Non-pigmented ciliary epithelial cell (primary cell): Measurements from ENCODE around the gene EIF2D.
A peak's percentile ranks its signal among the peaks of the same experiment; 100 is the strongest.
"Not testable (repeated sequence)": the region's sequence is repeated elsewhere in the genome, so short reads cannot be mapped to it uniquely, and the experiment has no call there.

ENCODE experiments used
- DNase-seq: peaks from one replicate; pipeline ENCODE4 v3.0.0-alpha.2; 2010; ENCODE audit warnings: low read depth

The EIF2D gene

GRCh38 chr1:206586501-206587445 is 25.5 kb downstream of the EIF2D start:
- no peak for DNase-seq

- DNase-seq: no peak
Measured at GRCh38 chr1:206584683-206585082, 27.6 kb downstream of the EIF2D start.

DNA sequence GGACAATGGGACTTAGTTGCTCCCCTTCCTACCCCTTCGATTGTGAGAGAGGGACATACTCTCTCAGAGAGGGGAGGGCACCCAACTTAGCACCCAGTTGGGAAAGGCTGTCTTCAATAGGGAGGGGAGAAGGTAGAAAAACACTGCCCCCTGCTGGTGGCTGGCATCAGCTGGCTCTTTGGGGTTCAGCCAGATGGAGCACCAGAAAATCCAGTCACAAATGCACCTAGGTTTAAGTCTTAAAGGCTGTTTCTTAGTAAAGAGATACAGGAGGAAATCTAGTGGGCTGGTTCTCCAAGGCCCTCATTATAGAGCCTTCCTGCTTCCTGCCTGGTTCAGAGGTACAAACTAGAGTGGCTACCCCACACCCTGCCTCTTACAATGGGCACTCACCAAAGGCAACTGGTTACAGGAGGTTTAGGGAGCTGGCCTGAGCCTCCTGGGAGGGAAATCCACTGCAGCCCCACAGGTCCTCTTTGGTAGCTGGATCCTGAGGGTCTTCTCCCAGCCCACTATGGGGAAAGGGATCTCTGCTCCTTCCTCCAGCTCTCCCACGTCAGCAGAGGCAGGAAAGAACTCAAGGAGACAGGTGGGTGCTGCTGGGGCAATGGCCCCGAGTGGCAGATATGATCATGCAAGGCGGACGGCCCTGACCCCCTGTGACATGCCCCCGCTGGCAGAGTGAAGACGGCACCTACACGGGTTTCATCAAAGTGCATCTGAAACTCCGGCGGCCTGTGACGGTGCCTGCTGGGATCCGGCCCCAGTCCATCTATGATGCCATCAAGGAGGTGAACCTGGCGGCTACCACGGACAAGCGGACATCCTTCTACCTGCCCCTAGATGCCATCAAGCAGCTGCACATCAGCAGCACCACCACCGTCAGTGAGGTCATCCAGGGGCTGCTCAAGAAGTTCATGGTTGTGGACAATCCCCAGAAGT is 28.3 kb downstream of the EIF2D start:
- DNase-seq: no peak

- DNase-seq: no peak
Measured at GRCh38 chr1:206582971-206583706, 29.1 kb downstream of the EIF2D start.

- DNase-seq: no peak
Measured at GRCh38 chr1:206582537-206582936, 29.7 kb downstream of the EIF2D start.

DNA sequence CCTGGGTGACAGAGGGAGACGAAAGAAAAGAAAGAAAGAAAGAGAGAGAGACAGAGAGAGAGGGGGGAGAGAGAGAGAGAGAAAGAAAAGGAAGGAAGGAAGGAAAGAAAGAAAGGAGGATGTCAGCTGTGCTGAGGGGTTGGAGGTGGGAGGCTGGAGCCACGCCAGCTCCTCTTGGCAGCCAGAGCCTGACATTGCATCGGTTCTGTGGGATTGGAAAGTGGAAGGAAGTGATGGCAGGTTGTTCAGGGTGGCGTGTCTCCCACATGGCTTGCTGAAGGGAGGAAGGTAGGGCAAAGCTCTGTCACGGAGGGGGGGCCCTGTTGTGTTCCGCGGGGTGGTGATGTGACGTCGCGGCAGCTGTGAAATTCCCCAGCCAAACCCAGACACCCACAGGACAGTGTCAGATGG is 30.7 kb downstream of the EIF2D start:
- no peak for DNase-seq

- not testable (repeated sequence) for DNase-seq
Measured at GRCh38 chr1:206581114-206581497, 31.2 kb downstream of the EIF2D start.

DNA sequence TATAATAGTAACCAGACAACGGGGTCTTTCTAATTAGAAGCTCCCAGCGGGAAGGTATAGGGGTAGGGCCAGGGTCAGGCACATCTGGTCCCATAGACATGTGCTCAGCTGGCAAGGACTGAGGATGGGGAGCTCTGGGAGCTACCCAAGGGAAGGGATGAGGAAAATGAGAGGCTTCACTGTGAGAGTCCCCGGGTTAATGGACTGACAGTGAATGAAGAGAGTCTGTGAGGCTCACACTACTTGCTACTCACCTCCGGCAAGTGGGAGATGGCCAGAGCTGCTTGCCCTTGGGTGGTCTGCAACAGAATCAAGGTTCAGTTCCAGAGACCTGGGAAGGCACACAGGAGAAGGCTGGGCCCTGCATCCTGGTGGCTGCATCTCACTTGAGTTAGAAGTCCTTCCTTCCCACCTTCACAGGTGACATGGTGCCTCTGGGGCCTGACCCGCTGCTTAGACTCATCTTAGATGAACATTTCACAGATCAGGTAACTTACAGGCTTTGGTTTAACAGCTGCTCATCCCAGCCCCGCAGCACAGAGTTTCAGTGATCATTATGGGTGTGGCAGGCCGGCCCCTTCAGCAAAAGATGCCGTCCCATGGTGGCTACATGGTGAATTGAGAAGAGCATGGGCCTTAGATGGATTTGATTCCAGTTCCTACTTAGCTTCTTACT is 31.7 kb downstream of the EIF2D start:
- no peak for DNase-seq

DNA sequence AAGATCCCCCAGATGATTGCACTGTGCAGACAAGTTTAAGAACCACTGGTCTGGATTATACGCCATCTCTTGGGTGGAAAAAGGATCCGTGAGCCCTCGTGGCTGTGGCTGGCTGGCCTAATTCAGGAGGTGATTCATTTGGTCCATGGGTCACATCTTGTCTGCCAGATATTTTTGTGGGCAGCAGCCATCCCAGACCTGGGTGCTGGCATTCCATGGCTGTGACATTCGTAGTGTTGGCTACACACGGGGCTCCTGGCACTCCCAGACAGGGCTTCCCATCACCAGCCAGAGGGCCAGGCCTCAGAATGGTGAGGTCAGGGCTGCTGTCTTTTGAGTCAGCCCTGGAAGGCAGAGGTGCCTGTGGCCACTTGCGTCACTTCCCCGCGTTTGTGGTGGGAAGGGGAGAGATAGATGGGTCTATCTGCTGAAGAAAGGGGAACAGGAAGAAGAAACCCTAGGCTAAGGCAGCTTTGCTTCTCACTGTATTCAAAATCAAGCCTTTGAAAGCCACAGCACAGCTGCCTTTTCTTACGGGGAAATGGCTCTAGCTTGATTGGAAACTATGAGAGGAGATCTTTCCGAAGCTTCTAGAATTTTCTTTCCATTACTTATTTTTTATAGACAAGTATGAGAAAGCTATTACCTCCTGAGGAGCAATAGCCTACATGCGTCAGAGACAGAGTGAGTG is 32.4 kb downstream of the EIF2D start:
- no peak for DNase-seq

DNA sequence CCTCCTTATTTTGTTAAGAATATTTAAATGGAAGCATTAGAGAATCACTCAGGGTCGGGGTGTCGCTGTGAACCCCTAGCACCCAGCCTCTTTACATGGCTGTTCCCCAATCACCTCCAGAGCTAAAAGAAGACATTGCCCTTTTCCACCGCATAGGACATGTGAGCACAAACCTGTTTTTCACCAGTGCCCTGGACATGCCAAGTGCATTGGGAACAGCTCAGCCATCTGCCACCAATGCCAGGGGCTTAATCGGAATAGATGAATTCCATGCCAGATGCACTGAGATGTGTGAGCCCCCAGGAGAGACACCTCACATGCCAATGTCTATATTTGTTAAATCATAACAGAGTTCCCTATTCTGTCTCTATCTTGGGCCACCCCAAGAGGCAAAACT is 33.3 kb downstream of the EIF2D start:
- DNase-seq: no peak

GRCh38 chr1:206578068-206578977 is 33.9 kb downstream of the EIF2D start:
- no peak for DNase-seq

DNA sequence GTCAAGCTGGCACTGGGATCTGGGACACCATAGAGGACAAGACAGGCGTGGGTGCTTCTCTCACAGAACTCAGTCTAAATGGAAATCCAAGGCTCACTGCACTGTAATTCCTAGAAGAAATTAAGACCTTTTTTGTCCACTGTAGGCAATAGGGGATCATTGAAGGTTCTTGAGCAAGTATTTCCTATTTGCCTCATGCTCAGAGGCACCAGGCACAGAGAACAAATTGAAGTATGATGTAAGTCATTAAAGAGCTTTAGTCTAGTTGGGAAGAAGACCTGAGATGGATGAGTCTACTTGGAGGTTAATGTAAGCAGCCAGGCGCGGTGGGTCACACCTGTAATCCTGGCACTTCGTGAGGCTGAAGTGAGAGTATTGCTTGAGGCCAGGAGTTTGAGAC is 34.6 kb downstream of the EIF2D start:
- no peak for DNase-seq

- DNase-seq: no peak
Measured at GRCh38 chr1:206575894-206576737, 36.1 kb downstream of the EIF2D start.

DNA sequence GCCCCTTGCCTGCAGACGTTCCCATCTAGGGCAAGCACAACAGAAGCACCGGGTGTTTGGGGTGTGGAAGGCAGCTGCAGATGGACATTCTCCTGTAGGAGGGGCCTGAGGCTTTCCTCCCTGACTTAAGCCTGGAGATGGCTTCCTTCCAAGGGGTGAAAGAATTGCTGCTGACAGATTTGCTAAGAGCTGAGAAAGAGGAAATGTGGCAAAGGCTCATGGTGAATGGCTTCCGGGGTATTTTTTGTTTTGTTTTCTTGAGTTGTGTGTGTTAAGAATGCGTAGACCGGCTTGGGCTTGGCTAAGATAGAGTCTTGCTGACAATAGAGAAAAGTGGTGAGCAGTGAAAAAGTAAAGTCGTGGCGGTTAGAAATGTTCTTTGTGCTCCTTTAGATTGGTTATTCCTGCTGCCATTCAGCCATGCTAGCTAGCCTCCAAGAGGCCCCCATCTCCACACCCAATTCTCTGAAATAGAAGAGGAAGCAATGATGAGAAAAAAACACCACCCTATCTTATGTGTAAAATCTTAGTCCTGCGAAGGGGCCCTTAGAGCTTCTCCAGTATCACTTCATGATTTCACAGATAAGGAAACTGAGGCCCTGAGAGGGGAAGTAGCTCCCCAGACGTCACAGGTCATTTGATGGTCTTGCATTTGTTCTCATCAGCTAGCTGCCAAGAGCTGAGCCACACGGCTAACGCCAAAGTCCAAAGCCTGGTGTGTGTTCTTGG is 36.9 kb downstream of the EIF2D start:
- peak; percentile 66 for DNase-seq

DNA sequence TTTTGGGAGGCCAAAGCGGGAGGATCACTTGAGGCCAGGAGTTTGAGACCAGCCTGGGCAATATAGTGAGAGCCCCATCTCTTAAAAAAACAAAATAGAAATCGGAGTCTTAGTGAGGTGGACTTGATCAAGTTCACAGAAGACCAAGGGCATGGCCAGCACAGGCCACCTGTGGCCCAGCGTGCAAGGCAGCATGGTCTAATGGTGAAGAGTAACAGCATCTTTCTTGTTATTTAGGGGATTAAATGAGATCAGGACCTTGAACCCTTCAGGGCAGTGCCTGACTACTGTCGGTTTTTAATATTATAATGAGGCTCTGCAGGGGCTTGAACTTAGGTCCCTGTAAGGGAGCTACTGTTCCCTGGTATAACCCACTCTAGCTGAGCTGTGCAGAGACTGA is 38.5 kb downstream of the EIF2D start:
- DNase-seq: no peak

- DNase-seq: no peak
Measured at GRCh38 chr1:206573319-206573718, 38.9 kb downstream of the EIF2D start.

DNA sequence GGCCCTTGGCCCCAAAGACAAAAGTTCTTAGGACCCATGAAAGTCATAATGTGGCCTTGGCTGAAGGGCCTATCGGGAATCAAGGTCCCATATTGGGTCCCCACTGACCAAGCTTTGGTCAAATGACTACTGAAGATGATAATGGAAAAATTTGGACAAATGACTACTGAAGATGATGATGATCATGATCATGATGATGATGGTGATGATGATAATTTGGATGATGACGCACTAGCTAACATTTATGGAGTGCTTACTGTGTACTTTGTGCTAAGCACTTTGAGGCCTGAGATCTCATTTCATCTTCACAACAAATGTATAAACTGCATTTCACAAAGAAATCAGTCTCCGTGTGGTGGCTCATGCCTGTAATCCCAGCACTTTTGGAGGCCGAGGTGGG is 39.4 kb downstream of the EIF2D start:
- DNase-seq: no peak

DNA sequence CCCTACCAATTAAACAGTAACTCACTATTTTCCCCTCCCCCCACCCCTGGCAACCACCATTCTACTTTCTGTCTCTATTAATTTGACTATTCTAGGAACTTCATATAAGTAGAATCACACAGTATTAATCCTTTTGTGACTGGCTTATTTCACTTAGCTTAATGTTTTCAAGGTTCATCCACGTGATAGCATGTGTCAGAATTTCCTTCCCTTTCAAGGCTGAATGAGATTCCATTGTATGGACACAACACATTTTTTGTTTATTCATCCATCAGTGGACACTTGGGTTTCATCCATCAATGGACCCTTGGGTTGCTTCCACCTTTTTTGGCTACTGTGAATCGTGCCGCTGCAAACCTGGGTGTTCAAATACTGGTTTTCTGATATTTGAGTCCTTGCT is 41.7 kb downstream of the EIF2D start:
- no peak for DNase-seq
